HepG2 (cell line): ENCODE results near the gene GGACT. TPM values are rescaled to one million over a fixed set of nuclear protein-coding genes. Genes with fewer than 3 reads are reported as not detected.

Experiments
- ATAC-seq: fragments of 200-7000 bp; cut with Tn5 transposase; 3 replicates; pipeline ENCODE4 v1.9.1; 2020; ENCODE audit warnings: mild to moderate bottlenecking, moderate library complexity
- BruUV-seq: library from RNA; stranded (reverse); fragments of 400-500 nt; replicated peaks from 2 replicates; lab custom pipeline; 2021; lab: Mats Ljungman, UMichigan
- CTCF ChIA-PET: fragments of 300-600 bp; formaldehyde crosslinking; extraction: SDS; loops from one replicate; lab custom pipeline; 2021; ENCODE audit warnings: low total read pairs, inconsistent platforms, low intra/inter-chr PET ratio; lab: Yijun Ruan, JAX
- POLR2A ChIA-PET: fragments of 350-600 bp; sonication (Branson Sonifier 250); formaldehyde crosslinking; loops from one replicate; lab custom pipeline; 2020; ENCODE audit warnings: antibody characterized with exemption, inconsistent platforms; lab: Yijun Ruan, JAX
- DNase-seq: peaks from one replicate; pipeline ENCODE4 v3.0.0-alpha.2; 2015; ENCODE audit warnings: low spot score
- FAIRE-seq: peaks from 3 replicates; lab custom pipeline; 2011; peaks lifted over from hg19 to GRCh38; lab: Jason Lieb, UNC
- H2AFZ ChIP-seq: one replicate; pipeline ENCODE4 v1.6.1; 2011; ENCODE audit warnings: low read length, inconsistent platforms
- H3K27ac ChIP-seq: fragments of 300-600 bp; 3 replicates; pipeline ENCODE4 v1.8.0; 2011; ENCODE audit warnings: mixed run types, mild to moderate bottlenecking, mixed read lengths, low read length, inconsistent platforms; ENCODE audit not compliant: insufficient read depth; ENCODE audit errors: extremely low read length
- H3K27me3 ChIP-seq, 2 experiments: fragments of 200-600 bp in 1 of 2; 2 replicates in 1 of 2; 3 replicates in 1 of 2; pipeline versions ENCODE4 v1.6.0 to v1.8.0; 2011; ENCODE audit warnings: low read length in 2 of 2, mild to moderate bottlenecking in 2 of 2, moderate library complexity in 2 of 2, inconsistent platforms in 1 of 2; ENCODE audit not compliant: insufficient read depth in 2 of 2, control insufficient read depth in 1 of 2
- H3K36me3 ChIP-seq, 2 experiments: fragments of 200-600 bp in 1 of 2; replicated peaks in 1 of 2; 2 replicates in 1 of 2; 3 replicates in 1 of 2; pipeline versions ENCODE4 v1.5.1 to v1.8.0; 2011; ENCODE audit warnings: low read length in 2 of 2, inconsistent platforms in 1 of 2; ENCODE audit not compliant: insufficient read depth in 2 of 2, control insufficient read depth in 1 of 2
- H3K4me1 ChIP-seq: 2 replicates; pipeline ENCODE4 v1.5.1; 2012; ENCODE audit warnings: low read length, inconsistent platforms; ENCODE audit not compliant: insufficient read depth
- H3K4me2 ChIP-seq: 2 replicates; pipeline ENCODE4 v1.6.0; 2011; ENCODE audit warnings: low read depth, low read length, inconsistent platforms
- H3K4me3 ChIP-seq, 3 experiments: fragments of 200-600 bp in 1 of 3; sonication (generic), shearing (Covaris generic) in 1 of 3; replicated peaks in 1 of 3; 2 replicates each; pipeline ENCODE4 v1.5.1; 2011 to 2016; ENCODE audit warnings: low read length in 3 of 3, inconsistent platforms in 2 of 3, low read depth in 2 of 3, mild to moderate bottlenecking in 2 of 3, control low read depth in 1 of 3, mixed read lengths in 1 of 3; ENCODE audit not compliant: insufficient read depth in 1 of 3
- H3K79me2 ChIP-seq: one replicate; pipeline ENCODE4 v1.6.1; 2011; ENCODE audit warnings: low read length, inconsistent platforms; ENCODE audit not compliant: insufficient read depth
- H3K9ac ChIP-seq: 2 replicates; pipeline ENCODE4 v1.6.0; 2011; ENCODE audit warnings: mild to moderate bottlenecking, low read depth, low read length, inconsistent platforms; ENCODE audit not compliant: insufficient read depth
- H3K9me3 ChIP-seq: 2 replicates; pipeline ENCODE4 v1.5.1; 2012; ENCODE audit warnings: mild to moderate bottlenecking, low read length
- H4K20me1 ChIP-seq: 2 replicates; pipeline ENCODE4 v1.6.0; 2011; ENCODE audit warnings: inconsistent platforms, mild to moderate bottlenecking, low read length, moderate library complexity; ENCODE audit not compliant: insufficient read depth
- CAMTA2 ChIP-seq: sonication (generic); formaldehyde crosslinking; IDR thresholded peaks from 2 replicates; pipeline ENCODE4 v1.4.0; 2020; ENCODE audit warnings: mild to moderate bottlenecking, missing genetic modification reagents, borderline replicate concordance
- CREB1 ChIP-seq, 2 experiments: fragments of 450-650 bp in 1 of 2; IDR thresholded peaks; 2 replicates each; pipeline ENCODE4 v1.6.1; 2016 to 2017; ENCODE audit warnings: control low read depth in 1 of 2, mild to moderate bottlenecking in 1 of 2, missing compliant biosample characterization in 1 of 2, missing genetic modification characterization in 1 of 2
- DMAP1 ChIP-seq: IDR thresholded peaks from 2 replicates; pipeline ENCODE4 v1.6.1; 2016
- FOXP4 ChIP-seq: sonication (generic); formaldehyde crosslinking; IDR thresholded peaks from 2 replicates; pipeline ENCODE4 v1.4.0; 2020; ENCODE audit warnings: missing genetic modification reagents
- HNRNPH1 ChIP-seq: fragments of 200-400 bp; formaldehyde crosslinking; optimal IDR thresholded peaks from 2 replicates; pipeline ENCODE3; 2017; ENCODE audit warnings: mild to moderate bottlenecking, low read depth, low read length
- REPIN1 ChIP-seq: sonication (generic); formaldehyde crosslinking; IDR thresholded peaks from 2 replicates; pipeline ENCODE4 v1.8.0; 2022; ENCODE audit warnings: missing genetic modification reagents, low read depth, mild to moderate bottlenecking, borderline replicate concordance
- TCF7 ChIP-seq: sonication (generic); IDR thresholded peaks from 2 replicates; pipeline ENCODE4 v1.6.1; 2016; ENCODE audit warnings: antibody characterized with exemption, low read depth
- ZBTB26 ChIP-seq: IDR thresholded peaks from 2 replicates; pipeline ENCODE4 v1.6.1; 2016; ENCODE audit warnings: missing compliant biosample characterization, missing genetic modification reagents, borderline replicate concordance
- ZNF318 ChIP-seq: sonication (generic); formaldehyde crosslinking; IDR thresholded peaks from 2 replicates; pipeline ENCODE4 v1.4.0; 2020; ENCODE audit warnings: mild to moderate bottlenecking, missing genetic modification reagents
- ZNF816 ChIP-seq: sonication (generic); formaldehyde crosslinking; IDR thresholded peaks from 2 replicates; pipeline ENCODE4 v1.8.0; 2022; ENCODE audit warnings: missing genetic modification reagents, mild to moderate bottlenecking, borderline replicate concordance
- WGBS: methylation state at CpG from one replicate; pipeline ENCODE4 v1.1.6; 2017; ENCODE audit warnings: low lambda C conversion rate; 5-methylcytosine and 5-hydroxymethylcytosine counted together
- in situ Hi-C: cut with HindIII; loops from 2 replicates; pipeline ENCODE4 v1.10.0; 2017; ENCODE audit warnings: low pct_unique_long_range_greater_than_20kb; ENCODE audit not compliant: extremely low pct_ligation_motif_present
- intact Hi-C: fragments of 100-400 bp; cut with micrococcal nuclease; formaldehyde crosslinking; loops from one replicate; pipeline ENCODE4 v1.10.0; 2022; ENCODE audit not compliant: unreplicated experiment
- polyA plus RNA-seq, 8 experiments: library from polyadenylated mRNA; depleted of rRNA in 3 of 8; stranded (reverse) in 7 of 8; unstranded in 1 of 8; fragments of >200 nt; fragmentation: Illumina TruSeq in 4 of 8; extraction: Trizol in 4 of 8; gene quantifications; 2 replicates each; pipeline versions ENCODE4 v1.2.1 to v1.2.3, GENCODE V29; 2011 to 2016; ENCODE audit warnings: low read depth in 4 of 8, missing spikeins in 1 of 8, mixed read lengths in 1 of 8; ENCODE audit not compliant: insufficient read depth in 1 of 8
- total RNA-seq, 5 experiments: library from RNA; depleted of rRNA; stranded (reverse); fragments of >200 nt; fragmentation: Illumina TruSeq; extraction: Trizol; gene quantifications; 2 replicates each; pipeline ENCODE4 v1.2.3, GENCODE V29; 2016; ENCODE audit warnings: low read depth in 1 of 5

GGACT gene
- total and polyA plus RNA-seq, 2 of the 13 experiments (the other 11 are each of a cell fraction or from before 2014, with no cell fraction given): 1.7 to 1.9 TPM

- TF ChIP-seq ZNF816 (CRISPR knock-in tag) (no peak), FOXP4 (CRISPR knock-in tag) (no peak), CREB1 (IDR thresholded peaks at IDR 0.05) (no peak), CREB1 (CRISPR knock-in tag; IDR thresholded peaks at IDR 0.05) (no peak), ZBTB26 (CRISPR knock-in tag) (no peak)
- TF ChIP-seq, all 625 proteins: peak for 51
Observed at GRCh38 chr13:100517135-100517534, 71.5 kb downstream of the GGACT start (continued).

GRCh38 chr13:100515410-100515800 lies 73.2 kb downstream of the GGACT start:
- Histone ChIP-seq H3K27ac (no peak overlapping the region), H4K20me1 (no peaks in the 10 kb centered on the region), H3K79me2 (no peaks in the 10 kb centered on the region), H3K27me3 (no peaks in the 10 kb centered on the region), H3K9me3 (no peaks in the 10 kb centered on the region), H2AFZ (no peak overlapping the region), H3K9ac (no peak overlapping the region), H3K4me1 (peaks cover 31% of the 10 kb centered on the region), H3K4me3 (no peak overlapping the region), H3K4me2 (no peak overlapping the region), H3K36me3 (peaks cover 0 to 4% of the 10 kb centered on the region in 2 experiments; a peak in 1 of 5 replicates)
- no peak for DNase-seq
- WGBS: 90% methylated on average over 19 of the region's 20 CpGs
- no peak for ATAC-seq
- in situ Hi-C loops (loop anchor here (10.0 kb wide), 1 partner anchor 601 kb away; no protein-coding TSS in a partner anchor), intact Hi-C loops (loop anchor here (1.0 to 10.0 kb wide), 5 partner anchors 281 to 859 kb away; partner anchors contain the start of genes PCCA and ZIC2)
- no TSS peak for BruUV-seq
- POLR2A ChIA-PET: interaction anchor here (0.6 kb wide), 1 partner anchor 344 kb away, joined by 3 read pairs; no protein-coding TSS in a partner anchor
- CTCF ChIA-PET: interaction anchor here (0.7 to 1.8 kb wide), 3 partner anchors 73 to 749 kb away, joined by 3 to 30 read pairs (median 5); partner anchors contain the start of gene GGACT
- FAIRE-seq: no peak
- TF ChIP-seq REPIN1 (no peak; the same call in 1 of the 2 replicates), DMAP1 (CRISPR knock-in tag) (no peak), ZNF318 (CRISPR knock-in tag) (no peak), CAMTA2 (no peak), CREB1 (IDR thresholded peaks at IDR 0.05) (no peak), CREB1 (CRISPR knock-in tag; IDR thresholded peaks at IDR 0.05) (no peak), HNRNPH1 (no peak), TCF7 (no peak)
